ENCODE measurements around the gene COQ8B.

The COQ8B gene

GRCh38 chr19:40717880-40718773 is 1.4 kb upstream of the COQ8B start:
- no peak for DNase-seq (ENCODE audit: low read depth)

GRCh38 chr19:40717325-40717879 is 716 bp upstream of the COQ8B start:
- no peak for DNase-seq (ENCODE audit: low read depth)

GRCh38 chr19:40716031-40716481 is 630 bp downstream of the COQ8B start:
- no peak for DNase-seq (ENCODE audit: low read depth)

- DNase-seq (ENCODE audit: low read depth): peak; percentile 84
These were observed 2.0 kb downstream of the COQ8B start for GRCh38 chr19:40714441-40715299.

GRCh38 chr19:40713939-40714338 is 2.7 kb downstream of the COQ8B start:
- DNase-seq (ENCODE audit: low read depth): no peak

- no peak for DNase-seq (ENCODE audit: low read depth)
These were observed 6.9 kb downstream of the COQ8B start for GRCh38 chr19:40709817-40710216.

- DNase-seq (ENCODE audit: low read depth): no peak
These were observed 9.1 kb downstream of the COQ8B start for GRCh38 chr19:40707615-40708014.

GRCh38 chr19:40705950-40706619 is 10.6 kb downstream of the COQ8B start:
- no peak for DNase-seq (ENCODE audit: low read depth)

- no peak for DNase-seq (ENCODE audit: low read depth)
These were observed 11.4 kb downstream of the COQ8B start for GRCh38 chr19:40705362-40705651.

- DNase-seq (ENCODE audit: low read depth): no peak
These were observed 12.0 kb downstream of the COQ8B start for GRCh38 chr19:40704491-40705361.

- no peak for DNase-seq (ENCODE audit: low read depth)
These were observed 13.5 kb downstream of the COQ8B start for GRCh38 chr19:40703029-40703755.

- DNase-seq (ENCODE audit: low read depth): no peak
These were observed 14.2 kb downstream of the COQ8B start for GRCh38 chr19:40702337-40703012.

- DNase-seq (ENCODE audit: low read depth): no peak
These were observed 14.9 kb downstream of the COQ8B start for GRCh38 chr19:40701758-40702157.

GRCh38 chr19:40700083-40700482 is 16.6 kb downstream of the COQ8B start:
- no peak for DNase-seq (ENCODE audit: low read depth)

GRCh38 chr19:40697007-40697406 is 19.7 kb downstream of the COQ8B start:
- no peak for DNase-seq (ENCODE audit: low read depth)

- no peak for DNase-seq (ENCODE audit: low read depth)
These were observed 20.8 kb downstream of the COQ8B start for GRCh38 chr19:40695881-40696280.

- DNase-seq (ENCODE audit: low read depth): no peak
These were observed 22.8 kb downstream of the COQ8B start for GRCh38 chr19:40693896-40694295.

GRCh38 chr19:40693150-40693788 is 23.4 kb downstream of the COQ8B start:
- DNase-seq (ENCODE audit: low read depth): no peak

- no peak for DNase-seq (ENCODE audit: low read depth)
These were observed 24.5 kb downstream of the COQ8B start for GRCh38 chr19:40692212-40692551.

Measured in CMK (cell line).